ENCODE results near the gene UGT1A8.

DNA sequence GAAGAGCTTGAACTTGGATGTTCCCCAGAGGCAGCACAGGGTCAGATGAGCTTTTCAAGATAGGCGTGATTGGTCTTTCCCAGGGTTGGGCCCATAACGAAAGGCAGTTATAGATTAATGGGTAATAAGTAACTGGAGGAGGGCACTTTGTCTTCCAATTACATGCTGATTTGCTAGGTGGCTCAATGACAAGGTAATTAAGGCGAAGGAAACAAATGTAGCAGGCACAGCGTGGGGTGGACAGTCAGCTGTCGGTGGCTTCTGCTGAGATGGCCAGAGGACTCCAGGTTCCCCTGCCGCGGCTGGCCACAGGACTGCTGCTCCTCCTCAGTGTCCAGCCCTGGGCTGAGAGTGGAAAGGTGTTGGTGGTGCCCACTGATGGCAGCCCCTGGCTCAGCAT is 101.1 kb downstream of the UGT1A8 start, which contains the start of gene UGT1A4:
- TF ChIP-seq, protein P1, sequence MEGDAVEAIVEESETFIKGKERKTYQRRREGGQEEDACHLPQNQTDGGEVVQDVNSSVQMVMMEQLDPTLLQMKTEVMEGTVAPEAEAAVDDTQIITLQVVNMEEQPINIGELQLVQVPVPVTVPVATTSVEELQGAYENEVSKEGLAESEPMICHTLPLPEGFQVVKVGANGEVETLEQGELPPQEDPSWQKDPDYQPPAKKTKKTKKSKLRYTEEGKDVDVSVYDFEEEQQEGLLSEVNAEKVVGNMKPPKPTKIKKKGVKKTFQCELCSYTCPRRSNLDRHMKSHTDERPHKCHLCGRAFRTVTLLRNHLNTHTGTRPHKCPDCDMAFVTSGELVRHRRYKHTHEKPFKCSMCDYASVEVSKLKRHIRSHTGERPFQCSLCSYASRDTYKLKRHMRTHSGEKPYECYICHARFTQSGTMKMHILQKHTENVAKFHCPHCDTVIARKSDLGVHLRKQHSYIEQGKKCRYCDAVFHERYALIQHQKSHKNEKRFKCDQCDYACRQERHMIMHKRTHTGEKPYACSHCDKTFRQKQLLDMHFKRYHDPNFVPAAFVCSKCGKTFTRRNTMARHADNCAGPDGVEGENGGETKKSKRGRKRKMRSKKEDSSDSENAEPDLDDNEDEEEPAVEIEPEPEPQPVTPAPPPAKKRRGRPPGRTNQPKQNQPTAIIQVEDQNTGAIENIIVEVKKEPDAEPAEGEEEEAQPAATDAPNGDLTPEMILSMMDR (IDR thresholded peaks at IDR 0.05): no peak
- no peak for TF ChIP-seq POLR2A (IDR thresholded peaks at IDR 0.05)
- no peak for TF ChIP-seq POLR2AphosphoS5 (IDR thresholded peaks at IDR 0.05)

Data from sigmoid colon (tissue), 4 donors.